ENCODE measurements around the gene PCK2.

PCK2 gene

DNA sequence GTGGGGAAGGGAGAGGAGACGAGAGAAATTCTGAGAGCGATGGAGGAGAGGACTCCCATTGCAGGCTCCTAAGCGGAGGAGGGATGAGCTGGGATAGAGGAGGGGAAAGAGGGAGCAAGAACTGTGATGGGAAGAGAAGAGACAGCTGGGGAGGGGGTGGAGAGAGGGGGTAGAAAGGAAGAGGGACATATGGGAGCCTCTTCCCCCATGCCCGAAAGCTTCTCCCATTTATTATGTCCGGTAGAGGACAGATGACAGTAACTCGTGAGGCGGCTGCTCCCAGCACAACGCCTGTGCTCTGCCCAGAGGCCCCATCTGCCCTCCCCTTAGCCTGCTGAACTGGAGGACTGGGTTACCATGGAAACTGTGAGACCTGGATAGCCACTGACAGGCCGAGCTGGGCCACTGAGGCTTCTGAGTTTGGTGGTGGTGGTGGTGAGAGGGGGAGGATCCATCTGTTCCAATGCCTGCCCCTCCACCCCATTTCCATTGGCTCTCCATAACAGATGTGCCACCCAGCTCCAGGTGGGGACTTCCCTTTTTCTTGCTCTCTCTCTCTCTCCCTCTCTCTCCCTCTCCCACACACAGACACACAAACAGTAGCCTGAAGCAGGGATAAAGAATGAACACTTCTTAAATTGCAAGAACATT, 14.5 kb upstream of the PCK2 start:
- H3K27me3 ChIP-seq = peaks cover 0 to 36% (median 13%) of the 10 kb centered on the region in 11 experiments; a peak in 12 of 22 replicates
- no peaks in the 10 kb centered on the region for H3K36me3 ChIP-seq
- H3K9me3 ChIP-seq (replicated peaks in 1 of 11) = no peaks in the 10 kb centered on the region
- peaks cover 0 to 9% (median 0%) of the 10 kb centered on the region in 11 experiments; a peak in 2 of 22 replicates for H4K20me1 ChIP-seq
- H3K27ac ChIP-seq = no peak overlapping the region
- H3K4me3 ChIP-seq = no peak overlapping the region
- no peak for TF ChIP-seq Cebpa-rat (IDR thresholded peaks at IDR 0.05)
- peaks cover 11 to 61% (median 46%) of the 10 kb centered on the region in 10 experiments; a peak in 19 of 20 replicates for H3K4me1 ChIP-seq
- no peak overlapping the region for H3K9ac ChIP-seq
- H3K4me2 ChIP-seq = peak overlapping the region in 9 of 11 experiments; percentile 95 to 100 (median 98); a peak in 18 of 22 replicates

DNA sequence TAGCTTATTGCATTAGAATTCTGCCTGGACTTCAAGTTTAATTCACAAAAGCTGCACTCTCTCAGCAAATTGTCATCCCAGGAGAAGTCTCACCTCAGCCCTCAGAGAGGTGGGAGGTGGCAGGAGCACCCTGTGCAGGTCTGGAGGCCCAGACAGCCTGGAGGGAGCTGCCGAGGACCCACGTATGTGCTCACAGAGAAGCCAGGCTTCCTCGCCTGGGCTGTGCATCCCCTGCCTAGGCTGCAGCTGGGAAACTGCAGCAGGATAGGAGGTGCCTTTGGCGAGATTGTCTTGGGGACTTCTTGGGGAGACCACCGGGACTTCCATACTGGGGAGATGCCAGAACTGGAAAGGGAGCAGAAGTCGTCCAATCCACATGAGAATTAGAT, 14.0 kb upstream of the PCK2 start:
- peak overlapping the region in 10 of 11 experiments; percentile 95 to 100 (median 98); a peak in 20 of 22 replicates for H3K4me2 ChIP-seq
- peaks cover 0 to 9% (median 0%) of the 10 kb centered on the region in 11 experiments; a peak in 2 of 22 replicates for H4K20me1 ChIP-seq
- no peaks in the 10 kb centered on the region for H3K36me3 ChIP-seq
- peak overlapping the region in 1 of 11 experiments; percentile 76; a peak in 3 of 22 replicates for H3K9ac ChIP-seq
- H3K27ac ChIP-seq = 0 out of 22 replicates have a peak overlapping the region, but pooled peaks of 1 of the 11 experiments have one; percentile 66
- no peak for TF ChIP-seq Cebpa-rat (IDR thresholded peaks at IDR 0.05)
- H3K27me3 ChIP-seq = peaks cover 0 to 36% (median 13%) of the 10 kb centered on the region in 11 experiments; a peak in 12 of 22 replicates
- H3K4me1 ChIP-seq = peaks cover 11 to 61% (median 46%) of the 10 kb centered on the region in 10 experiments; a peak in 19 of 20 replicates
- H3K9me3 ChIP-seq (replicated peaks in 1 of 11) = no peaks in the 10 kb centered on the region
- H3K4me3 ChIP-seq = peak overlapping the region in 1 of 10 experiments; percentile 68; a peak in 1 of 20 replicates

DNA sequence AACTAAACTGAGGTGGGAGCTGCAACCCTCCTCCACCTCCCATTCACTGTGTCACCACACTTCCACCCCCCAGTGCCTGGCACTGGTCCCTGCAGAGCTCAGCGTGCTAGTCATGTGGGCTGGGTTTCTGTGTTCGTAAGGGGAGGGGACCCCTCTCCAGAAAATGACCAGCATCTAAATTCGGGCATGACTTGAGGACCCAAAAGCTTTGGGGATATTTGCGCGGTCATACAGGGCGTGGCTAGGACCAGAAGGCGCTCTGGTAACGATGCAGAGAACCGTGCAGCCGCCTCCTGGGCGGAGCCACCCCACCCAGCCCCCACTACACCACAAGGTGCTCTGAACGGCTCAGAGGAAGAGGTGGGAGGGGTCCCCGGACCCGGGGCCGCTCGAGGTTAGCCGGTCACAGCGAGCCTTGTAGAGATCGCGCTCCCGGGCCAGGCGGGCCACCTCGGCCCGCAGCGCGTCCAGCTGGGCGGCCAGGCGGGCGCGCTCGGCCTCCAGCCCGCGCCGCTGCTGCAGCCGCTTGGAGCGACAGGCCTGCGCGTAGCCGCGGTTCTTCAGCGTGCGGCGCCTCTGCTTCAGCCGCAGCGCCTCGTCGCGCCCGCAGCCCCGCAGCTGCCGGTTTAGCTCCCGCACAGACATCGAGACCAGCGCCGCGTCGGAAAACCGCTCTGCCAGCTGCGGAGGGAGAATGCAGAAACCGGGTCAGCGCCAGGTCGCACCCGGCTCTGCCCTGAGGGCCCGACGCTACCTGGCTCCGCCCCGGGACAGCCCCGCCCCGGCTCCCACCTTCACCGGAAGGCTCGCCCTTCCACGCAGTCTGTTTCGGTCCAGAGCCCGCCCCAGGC, 13.0 kb upstream of the PCK2 start:
- Histone ChIP-seq H3K36me3 (no peaks in the 10 kb centered on the region), H3K4me2 (peak overlapping the region; percentile 95 to 100 (median 98)), H3K9me3 (replicated peaks in 1 of 11) (no peaks in the 10 kb centered on the region), H3K27ac (peak overlapping the region in 8 of 11 experiments; percentile 44 to 67 (median 62); a peak in 16 of 22 replicates), H3K4me1 (peaks cover 7 to 61% (median 43%) of the 10 kb centered on the region in 10 experiments; a peak in 19 of 20 replicates), H3K27me3 (peaks cover 0 to 36% (median 13%) of the 10 kb centered on the region in 11 experiments; a peak in 12 of 22 replicates), H4K20me1 (peaks cover 0 to 9% (median 0%) of the 10 kb centered on the region in 11 experiments; a peak in 2 of 22 replicates), H3K4me3 (peak overlapping the region; percentile 64 to 79 (median 68)), H3K9ac (peak overlapping the region; percentile 54 to 81 (median 73); a peak in 21 of 22 replicates)
- TF ChIP-seq Cebpa-rat (IDR thresholded peaks at IDR 0.05) = no peak

DNA sequence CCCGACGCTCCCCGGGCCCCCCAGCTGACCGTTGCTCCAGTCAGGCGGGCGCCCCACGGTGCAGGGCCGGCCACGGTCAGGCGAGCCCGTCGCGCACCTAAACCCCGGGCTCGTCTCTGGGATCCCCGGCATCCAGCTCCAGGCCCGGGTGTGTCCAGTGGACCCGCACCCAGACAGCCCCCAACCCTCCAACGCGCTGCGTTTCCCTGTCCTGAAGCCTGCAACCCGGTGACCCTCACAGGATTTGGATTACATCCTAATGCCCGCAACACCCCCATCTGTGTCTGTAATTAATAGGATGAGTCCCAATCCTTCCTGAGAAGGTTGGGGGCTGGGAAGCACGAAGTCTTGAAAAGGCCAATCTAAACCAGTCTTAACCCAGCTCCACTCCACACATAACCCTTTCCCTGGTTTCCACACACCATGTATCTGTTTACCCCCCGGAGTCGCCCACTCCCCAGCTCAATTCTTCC, 12.3 kb upstream of the PCK2 start:
- peak overlapping the region; percentile 64 to 79 (median 68) for H3K4me3 ChIP-seq
- H3K36me3 ChIP-seq = no peaks in the 10 kb centered on the region
- peak overlapping the region; percentile 95 to 100 (median 98) for H3K4me2 ChIP-seq
- no peaks in the 10 kb centered on the region for H3K9me3 ChIP-seq (replicated peaks in 1 of 11)
- H3K27me3 ChIP-seq = peaks cover 0 to 36% (median 13%) of the 10 kb centered on the region in 11 experiments; a peak in 12 of 22 replicates
- H3K27ac ChIP-seq = peak overlapping the region in 4 of 11 experiments; percentile 52 to 67 (median 66); a peak in 4 of 22 replicates
- peaks cover 7 to 61% (median 43%) of the 10 kb centered on the region in 10 experiments; a peak in 19 of 20 replicates for H3K4me1 ChIP-seq
- peaks cover 0 to 9% (median 0%) of the 10 kb centered on the region in 11 experiments; a peak in 2 of 22 replicates for H4K20me1 ChIP-seq
- peak overlapping the region in 10 of 11 experiments; percentile 54 to 81 (median 74); a peak in 18 of 22 replicates for H3K9ac ChIP-seq
- no peak for TF ChIP-seq Cebpa-rat (IDR thresholded peaks at IDR 0.05)

DNA sequence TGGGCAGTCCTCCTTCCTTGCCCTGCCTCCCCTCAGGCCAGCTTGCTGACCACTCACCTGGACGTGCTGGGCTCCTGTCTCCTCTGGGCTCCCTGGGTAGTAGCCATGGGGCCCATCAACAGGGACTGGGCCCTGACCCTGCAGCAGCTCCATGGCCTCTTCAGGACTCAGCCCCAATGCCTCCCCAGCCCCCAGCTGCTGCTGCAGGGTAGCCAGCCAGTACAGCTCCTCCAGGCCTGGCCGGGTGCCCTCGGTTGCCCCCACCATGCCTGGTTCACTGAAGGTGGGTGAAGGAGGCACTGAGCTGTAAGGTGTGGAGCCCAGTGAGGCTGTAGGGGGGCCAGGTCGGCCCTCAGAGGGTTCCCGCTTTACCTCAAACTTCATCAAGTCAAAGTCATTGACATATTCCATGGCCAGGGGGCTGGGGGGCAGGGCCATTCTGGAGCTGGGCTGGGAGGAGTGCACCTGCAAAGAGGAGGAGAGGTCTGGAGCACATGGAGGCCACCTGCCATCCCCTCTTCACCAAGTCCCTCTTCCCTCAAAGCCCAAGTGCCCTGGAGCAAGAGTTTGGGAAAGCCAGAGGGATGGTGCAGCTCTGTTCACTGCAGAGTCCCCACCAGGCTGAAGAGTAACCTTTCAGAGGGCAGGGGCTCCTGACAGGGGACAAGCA, 11.6 kb upstream of the PCK2 start:
- no peak overlapping the region for H3K9ac ChIP-seq
- peaks cover 0 to 36% (median 13%) of the 10 kb centered on the region in 11 experiments; a peak in 12 of 22 replicates for H3K27me3 ChIP-seq
- no peaks in the 10 kb centered on the region for H3K36me3 ChIP-seq
- peak overlapping the region in 7 of 11 experiments; percentile 95 to 100 (median 98); a peak in 9 of 22 replicates for H3K4me2 ChIP-seq
- H4K20me1 ChIP-seq = peaks cover 0 to 9% (median 0%) of the 10 kb centered on the region in 11 experiments; a peak in 2 of 22 replicates
- no peak overlapping the region for H3K4me3 ChIP-seq
- no peaks in the 10 kb centered on the region for H3K9me3 ChIP-seq (replicated peaks in 1 of 11)
- H3K4me1 ChIP-seq = peaks cover 7 to 60% (median 43%) of the 10 kb centered on the region in 10 experiments; a peak in 19 of 20 replicates
- H3K27ac ChIP-seq = no peak overlapping the region
- TF ChIP-seq Cebpa-rat (IDR thresholded peaks at IDR 0.05) = no peak

DNA sequence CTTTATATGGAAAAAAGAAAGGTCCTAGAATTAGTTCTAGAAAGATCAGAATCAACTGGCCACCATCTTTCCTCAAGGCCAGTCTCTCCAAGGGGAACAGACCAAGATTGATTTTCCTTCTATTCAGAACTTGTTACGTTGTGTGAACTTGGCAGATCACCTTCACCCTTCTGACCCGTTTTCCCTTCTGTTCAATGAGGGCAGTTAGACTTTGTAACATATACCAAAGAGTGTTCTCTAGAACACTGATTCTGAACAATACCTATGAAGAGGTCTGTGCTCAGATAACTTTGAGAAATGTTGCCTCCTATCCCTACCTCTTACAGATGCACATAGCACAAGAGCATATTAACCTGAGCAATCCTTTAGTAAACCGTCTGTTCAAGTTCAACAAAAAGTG, 10.6 kb upstream of the PCK2 start:
- Histone ChIP-seq H3K4me3 (no peak overlapping the region), H3K27me3 (peaks cover 0 to 36% (median 13%) of the 10 kb centered on the region in 11 experiments; a peak in 12 of 22 replicates), H3K4me1 (peaks cover 7 to 51% (median 35%) of the 10 kb centered on the region in 10 experiments; a peak in 19 of 20 replicates), H3K27ac (no peak overlapping the region), H3K36me3 (no peaks in the 10 kb centered on the region), H3K4me2 (no peak overlapping the region), H3K9ac (no peak overlapping the region), H4K20me1 (peaks cover 0 to 9% (median 0%) of the 10 kb centered on the region in 11 experiments; a peak in 2 of 22 replicates), H3K9me3 (replicated peaks in 1 of 11) (no peaks in the 10 kb centered on the region)
- no peak for TF ChIP-seq Cebpa-rat (IDR thresholded peaks at IDR 0.05)

DNA sequence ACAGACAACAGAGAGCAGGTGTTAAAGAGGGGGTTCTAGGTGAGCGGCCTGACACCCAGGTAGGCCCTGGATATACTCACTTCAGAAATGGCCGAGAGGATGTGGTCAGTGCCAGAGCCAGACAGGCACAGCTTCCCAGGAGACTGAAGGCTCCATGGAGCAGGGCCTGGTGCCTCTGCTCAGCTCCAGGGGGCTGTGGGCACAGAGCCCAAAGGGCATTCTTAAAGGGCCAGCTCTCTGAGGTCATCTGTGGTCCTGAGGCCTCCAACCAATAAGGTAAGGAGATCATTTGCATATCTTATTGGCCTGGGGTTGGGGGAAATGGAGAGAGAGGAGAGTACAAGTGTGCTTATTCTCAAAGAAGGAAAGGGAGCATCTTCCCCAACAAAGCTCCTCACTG, 9.7 kb upstream of the PCK2 start:
- TF ChIP-seq Cebpa-rat (IDR thresholded peaks at IDR 0.05) = no peak
- H3K27ac ChIP-seq = no peak overlapping the region
- no peak overlapping the region for H3K4me3 ChIP-seq
- no peaks in the 10 kb centered on the region for H3K9me3 ChIP-seq (replicated peaks in 1 of 11)
- H3K36me3 ChIP-seq = no peaks in the 10 kb centered on the region
- peaks cover 7 to 41% (median 28%) of the 10 kb centered on the region in 10 experiments; a peak in 19 of 20 replicates for H3K4me1 ChIP-seq
- no peak overlapping the region for H3K9ac ChIP-seq
- peak overlapping the region in 5 of 11 experiments; percentile 3 to 20 (median 5); a peak in 2 of 22 replicates for H3K4me2 ChIP-seq
- H4K20me1 ChIP-seq = peaks cover 0 to 9% (median 0%) of the 10 kb centered on the region in 11 experiments; a peak in 2 of 22 replicates
- peaks cover 0 to 36% (median 13%) of the 10 kb centered on the region in 11 experiments; a peak in 12 of 22 replicates for H3K27me3 ChIP-seq

DNA sequence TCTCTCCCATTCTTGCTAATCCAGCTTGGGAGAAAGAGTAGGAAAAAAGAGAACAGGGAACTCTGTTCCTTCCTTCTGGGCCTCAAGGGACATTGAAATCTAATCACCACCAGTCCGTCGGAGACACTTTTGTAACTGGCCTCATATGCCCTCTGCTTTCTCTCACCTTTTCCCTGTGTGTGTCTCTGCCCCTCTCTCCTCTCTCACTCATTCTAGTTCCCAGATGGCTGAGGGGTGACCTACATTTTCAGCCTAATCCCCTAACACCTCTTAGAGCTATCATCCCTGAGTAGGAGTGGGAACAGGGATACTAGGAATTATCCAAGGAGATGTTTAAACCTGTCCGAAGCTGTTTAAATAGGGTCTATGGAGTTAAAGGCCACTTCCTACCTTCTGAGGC, 8.9 kb upstream of the PCK2 start:
- Histone ChIP-seq H3K36me3 (no peaks in the 10 kb centered on the region), H3K4me3 (no peak overlapping the region), H3K9ac (no peak overlapping the region), H4K20me1 (peaks cover 0 to 9% (median 0%) of the 10 kb centered on the region in 11 experiments; a peak in 2 of 22 replicates), H3K9me3 (replicated peaks in 1 of 11) (no peaks in the 10 kb centered on the region), H3K4me2 (no peak overlapping the region), H3K4me1 (peaks cover 7 to 34% (median 21%) of the 10 kb centered on the region in 10 experiments; a peak in 19 of 20 replicates), H3K27me3 (peaks cover 0 to 28% (median 13%) of the 10 kb centered on the region in 11 experiments; a peak in 12 of 22 replicates), H3K27ac (no peak overlapping the region)
- no peak for TF ChIP-seq Cebpa-rat (IDR thresholded peaks at IDR 0.05)

Measured in BLaER1 treated with 17β-estradiol and CSF1 and Interleukin-3, amounts not matched to agents 10 nM and 100 nM (cell line).